Mesothelial cell of epicardium (in vitro differentiated cells): Measurements from ENCODE around the gene TIMP3. TPM values are rescaled to one million over a fixed set of nuclear protein-coding genes. Genes with fewer than 3 reads are reported as not detected.
"Not testable (repeated sequence)": the region's sequence is repeated elsewhere in the genome, so short reads cannot be mapped to it uniquely, and the experiment has no call there.

Experiments used
- DNase-seq, 2 experiments: peaks; one replicate each; pipeline ENCODE4 v3.0.0; 2021; ENCODE audit warnings: low spot score in 2 of 2; ENCODE audit not compliant: unreplicated experiment in 2 of 2
- H3K27ac Mint-ChIP-seq: 2 replicates; pipeline ENCODE4 v1.8.0; 2021; ENCODE audit warnings: mixed read lengths
- H3K27me3 Mint-ChIP-seq: 2 replicates; pipeline ENCODE4 v1.8.0; 2021; ENCODE audit warnings: low read depth, mixed read lengths
- H3K36me3 Mint-ChIP-seq: 2 replicates; pipeline ENCODE4 v1.8.0; 2021; ENCODE audit warnings: mixed read lengths
- H3K4me1 Mint-ChIP-seq: 2 replicates; pipeline ENCODE4 v1.8.0; 2021; ENCODE audit warnings: mixed read lengths
- H3K4me3 Mint-ChIP-seq: 2 replicates; pipeline ENCODE4 v1.8.0; 2021; ENCODE audit warnings: mild to moderate bottlenecking, moderate library complexity, mixed read lengths
- H3K9me3 Mint-ChIP-seq: 2 replicates; pipeline ENCODE4 v1.8.0; 2021; ENCODE audit warnings: mixed read lengths
- total RNA-seq: library from RNA; stranded (reverse); gene quantifications from 3 replicates; pipeline ENCODE4 v1.2.1, GENCODE V29; 2021
- TF ChIP-seq, protein P1 (sequence below): fragments of 200-600 bp; sonication (generic); IDR thresholded peaks from one replicate; pipeline ENCODE4 v1.5.0; 2021; ENCODE audit warnings: antibody characterized with exemption; ENCODE audit not compliant: unreplicated experiment

TIMP3 gene
- total RNA-seq, 1 donor from 2014 or later, result 67.2 TPM

DNA sequence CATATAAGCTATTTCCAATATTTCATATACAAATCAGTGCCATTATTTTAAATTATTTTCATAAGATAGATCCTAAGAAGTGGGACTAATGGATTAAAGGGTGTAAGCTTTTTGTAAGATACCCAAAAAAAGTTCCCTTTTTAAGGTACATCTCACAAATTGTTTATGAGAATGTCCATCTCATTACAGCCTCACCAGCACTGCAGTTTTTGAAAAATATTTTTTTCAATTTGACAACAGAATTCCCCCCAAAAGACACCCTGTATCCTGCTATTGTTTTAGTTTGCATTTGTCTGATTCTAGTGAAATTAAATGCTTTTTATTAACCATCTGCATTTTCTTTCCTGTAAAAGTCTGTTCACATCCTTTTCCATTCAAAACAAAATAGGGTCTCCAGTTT is 69.0 kb downstream of the TIMP3 start:
- Mint-ChIP-seq H3K4me1 (peaks cover 7% of the 10 kb centered on the region), H3K36me3 (no peaks in the 10 kb centered on the region), H3K27me3 (peaks cover 4% of the 10 kb centered on the region), H3K9me3 (no peaks in the 10 kb centered on the region), H3K4me3 (no peak overlapping the region), H3K27ac (no peak overlapping the region)
- no peak for DNase-seq
- TF ChIP-seq, protein P1, sequence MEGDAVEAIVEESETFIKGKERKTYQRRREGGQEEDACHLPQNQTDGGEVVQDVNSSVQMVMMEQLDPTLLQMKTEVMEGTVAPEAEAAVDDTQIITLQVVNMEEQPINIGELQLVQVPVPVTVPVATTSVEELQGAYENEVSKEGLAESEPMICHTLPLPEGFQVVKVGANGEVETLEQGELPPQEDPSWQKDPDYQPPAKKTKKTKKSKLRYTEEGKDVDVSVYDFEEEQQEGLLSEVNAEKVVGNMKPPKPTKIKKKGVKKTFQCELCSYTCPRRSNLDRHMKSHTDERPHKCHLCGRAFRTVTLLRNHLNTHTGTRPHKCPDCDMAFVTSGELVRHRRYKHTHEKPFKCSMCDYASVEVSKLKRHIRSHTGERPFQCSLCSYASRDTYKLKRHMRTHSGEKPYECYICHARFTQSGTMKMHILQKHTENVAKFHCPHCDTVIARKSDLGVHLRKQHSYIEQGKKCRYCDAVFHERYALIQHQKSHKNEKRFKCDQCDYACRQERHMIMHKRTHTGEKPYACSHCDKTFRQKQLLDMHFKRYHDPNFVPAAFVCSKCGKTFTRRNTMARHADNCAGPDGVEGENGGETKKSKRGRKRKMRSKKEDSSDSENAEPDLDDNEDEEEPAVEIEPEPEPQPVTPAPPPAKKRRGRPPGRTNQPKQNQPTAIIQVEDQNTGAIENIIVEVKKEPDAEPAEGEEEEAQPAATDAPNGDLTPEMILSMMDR, result no peak

DNA sequence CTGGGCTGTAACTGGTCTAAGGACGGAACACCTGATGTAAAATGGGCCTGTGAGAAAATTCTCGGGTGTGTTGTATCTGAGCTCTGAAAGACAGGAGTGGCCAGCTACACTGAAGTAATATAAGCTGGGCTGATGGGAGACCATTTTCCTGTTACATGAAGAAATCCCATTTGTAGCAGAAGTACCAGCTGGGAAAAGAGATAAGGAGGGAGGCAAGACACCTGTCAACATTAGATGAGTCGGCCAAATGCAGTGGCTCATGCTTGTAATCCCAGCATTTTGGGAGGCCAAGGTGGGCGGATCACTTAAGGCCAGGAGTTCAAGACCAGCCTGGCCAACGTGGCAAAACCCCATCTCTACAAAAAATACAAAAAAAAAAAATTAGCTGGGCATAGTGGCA is 72.1 kb downstream of the TIMP3 start:
- not testable (repeated sequence) for H3K36me3 Mint-ChIP-seq, H3K4me3 Mint-ChIP-seq, DNase-seq, H3K4me1 Mint-ChIP-seq, H3K9me3 Mint-ChIP-seq, H3K27ac Mint-ChIP-seq
- peaks cover 24% of the 10 kb centered on the region for H3K27me3 Mint-ChIP-seq

DNA sequence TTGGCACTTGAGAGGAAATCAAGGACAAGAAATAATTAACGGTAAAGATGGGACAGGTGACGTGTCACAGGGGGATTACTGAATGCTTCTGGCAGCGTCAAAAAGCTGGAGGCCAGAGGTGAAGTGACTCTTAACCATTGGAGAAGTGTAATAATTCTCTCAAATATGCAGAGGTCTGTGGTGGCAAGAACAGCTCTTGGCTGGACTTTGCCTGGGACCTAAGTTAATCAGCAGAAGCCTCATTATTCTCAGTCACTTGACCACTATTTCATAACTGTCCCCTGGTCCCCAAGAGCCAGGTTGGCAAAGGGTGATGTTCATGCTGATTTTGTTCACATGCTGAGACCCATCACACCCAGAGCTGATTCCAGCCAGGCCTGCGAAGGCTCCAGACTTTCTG is 72.9 kb downstream of the TIMP3 start:
- H3K27me3 Mint-ChIP-seq, result peaks cover 22% of the 10 kb centered on the region
- TF ChIP-seq, protein P1, result no peak
- no peaks in the 10 kb centered on the region for H3K36me3 Mint-ChIP-seq
- peaks cover 11% of the 10 kb centered on the region for H3K4me1 Mint-ChIP-seq
- H3K27ac Mint-ChIP-seq, result no peak overlapping the region
- no peaks in the 10 kb centered on the region for H3K9me3 Mint-ChIP-seq
- no peak for DNase-seq
- H3K4me3 Mint-ChIP-seq, result no peak overlapping the region

DNA sequence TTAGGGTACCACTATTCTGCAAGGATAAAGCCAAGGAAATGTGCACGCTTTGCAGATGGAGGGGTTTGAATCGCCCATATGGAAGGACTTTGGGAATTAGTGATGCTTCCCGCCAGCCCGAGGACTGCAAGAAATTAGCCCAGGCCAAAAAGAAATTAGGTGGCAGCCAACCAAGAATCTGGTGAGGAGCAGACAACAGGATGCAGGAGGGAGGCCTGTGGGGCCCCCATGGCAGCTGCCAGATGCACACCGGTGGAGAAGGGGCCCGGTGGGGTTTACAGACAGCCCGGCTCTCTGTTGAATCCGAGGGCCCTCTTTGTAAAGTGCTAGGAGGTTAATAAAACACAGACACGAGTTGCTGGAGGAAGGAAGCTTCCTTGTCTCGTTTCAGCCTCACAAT is 73.5 kb downstream of the TIMP3 start:
- Mint-ChIP-seq H3K27ac (no peak overlapping the region), H3K27me3 (peaks cover 26% of the 10 kb centered on the region), H3K9me3 (no peaks in the 10 kb centered on the region), H3K36me3 (no peaks in the 10 kb centered on the region), H3K4me3 (no peak overlapping the region), H3K4me1 (peaks cover 17% of the 10 kb centered on the region)
- DNase-seq, result no peak
- TF ChIP-seq, protein P1, result no peak

DNA sequence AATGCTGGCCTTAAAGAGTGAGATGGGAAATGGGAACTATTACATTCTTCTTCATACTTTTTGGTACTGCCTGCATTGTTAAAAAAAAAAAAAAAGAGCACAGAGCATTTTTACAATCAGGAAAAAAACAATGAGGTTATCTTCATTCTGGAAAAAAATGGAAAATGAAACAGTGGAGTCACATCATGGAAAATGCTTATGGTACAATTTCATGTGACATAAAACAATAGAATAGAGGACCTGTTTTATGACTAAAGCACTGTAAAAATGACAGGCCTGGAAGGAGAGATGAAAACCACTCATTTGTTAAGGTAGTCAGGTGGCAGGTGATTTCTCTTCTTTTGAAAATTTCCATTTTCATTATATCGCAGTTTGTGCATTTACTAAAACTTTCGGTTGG is 75.0 kb downstream of the TIMP3 start:
- Mint-ChIP-seq H3K27me3 (peaks cover 28% of the 10 kb centered on the region), H3K4me3 (no peak overlapping the region), H3K4me1 (peaks cover 31% of the 10 kb centered on the region), H3K36me3 (no peaks in the 10 kb centered on the region), H3K27ac (no peak overlapping the region), H3K9me3 (no peaks in the 10 kb centered on the region)
- DNase-seq, result no peak
- TF ChIP-seq, protein P1, result no peak

DNA sequence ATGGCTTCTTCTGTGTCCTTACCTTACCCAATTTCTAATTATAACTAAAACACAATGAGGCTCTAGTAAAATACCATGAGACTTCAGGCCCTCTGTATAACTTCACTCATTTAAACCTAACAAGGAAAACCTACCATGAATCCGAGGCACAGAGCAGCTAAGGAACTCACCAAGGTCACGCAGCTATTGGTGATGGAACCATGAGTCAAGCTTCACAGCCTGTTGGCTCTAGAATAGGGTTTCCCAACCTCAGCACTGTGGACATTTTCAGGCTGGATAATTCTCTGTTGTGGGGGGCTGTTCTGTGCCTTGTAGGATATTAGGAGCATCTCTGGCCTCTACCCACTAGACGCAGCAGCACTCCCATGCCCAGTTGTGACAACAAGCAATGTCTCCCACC is 75.7 kb downstream of the TIMP3 start:
- no peak for DNase-seq
- H3K9me3 Mint-ChIP-seq, result no peaks in the 10 kb centered on the region
- no peaks in the 10 kb centered on the region for H3K36me3 Mint-ChIP-seq
- H3K27me3 Mint-ChIP-seq, result peaks cover 28% of the 10 kb centered on the region
- H3K27ac Mint-ChIP-seq, result no peak overlapping the region
- H3K4me3 Mint-ChIP-seq, result no peak overlapping the region
- peaks cover 34% of the 10 kb centered on the region for H3K4me1 Mint-ChIP-seq
- TF ChIP-seq, protein P1, result no peak
